Neural cell (in vitro differentiated cells): ENCODE results near the gene DENND4C. TPM values are rescaled to one million over a fixed set of nuclear protein-coding genes. Genes with fewer than 3 reads are reported as not detected.

Source experiments
- H2AFZ ChIP-seq: fragments of 200-600, 300-800 bp; sonication (generic), shearing (Covaris generic); 2 replicates; pipeline ENCODE4 v1.6.0; 2014; ENCODE audit warnings: low read depth, mild to moderate bottlenecking, antibody characterized with exemption, low read length, moderate library complexity
- H3F3A ChIP-seq: fragments of 200-600 bp; shearing (Covaris generic); 2 replicates; pipeline ENCODE4 v1.6.1; 2016; ENCODE audit warnings: mild to moderate bottlenecking, moderate library complexity, mixed read lengths, antibody characterized with exemption, low read length; ENCODE audit not compliant: insufficient read depth, poor library complexity, severe bottlenecking
- H3K27ac ChIP-seq: fragments of 200-600, 300-800 bp; sonication (generic), shearing (Covaris generic); 2 replicates; pipeline ENCODE4 v1.5.1; 2014; ENCODE audit warnings: mild to moderate bottlenecking, low read length, moderate library complexity
- H3K27me3 ChIP-seq: fragments of 300-800, 200-600 bp; sonication (generic), shearing (Covaris generic); 2 replicates; pipeline ENCODE4 v1.6.0; 2014; ENCODE audit warnings: mild to moderate bottlenecking, low read depth, low read length, moderate library complexity; ENCODE audit not compliant: insufficient read depth
- H3K36me3 ChIP-seq: fragments of 300-800, 200-600 bp; sonication (generic), shearing (Covaris generic); 2 replicates; pipeline ENCODE4 v1.5.1; 2014; ENCODE audit warnings: mild to moderate bottlenecking, antibody characterized with exemption, low read length, moderate library complexity; ENCODE audit not compliant: insufficient read depth
- H3K4me2 ChIP-seq: fragments of 300-800, 200-600 bp; sonication (generic), shearing (Covaris generic); 2 replicates; pipeline ENCODE4 v1.6.0; 2014; ENCODE audit warnings: mild to moderate bottlenecking, low read length
- H3K4me3 ChIP-seq: fragments of 300-800, 200-600 bp; sonication (generic), shearing (Covaris generic); 2 replicates; pipeline ENCODE4 v1.5.1; 2014; ENCODE audit warnings: mild to moderate bottlenecking, low read length, moderate library complexity
- H3K79me2 ChIP-seq: fragments of 200-600 bp; shearing (Covaris generic); replicated peaks from 2 replicates; pipeline ENCODE4 v1.6.0; 2014; ENCODE audit warnings: mild to moderate bottlenecking, low read length, moderate library complexity; ENCODE audit not compliant: insufficient read depth
- H3K9ac ChIP-seq: fragments of 300-800, 200-600 bp; sonication (generic), shearing (Covaris generic); 2 replicates; pipeline ENCODE4 v1.6.1; 2016; ENCODE audit warnings: mild to moderate bottlenecking, low read length, mixed read lengths
- H3K9me2 ChIP-seq: fragments of 200-600 bp; shearing (Covaris generic); 2 replicates; pipeline ENCODE4 v1.6.1; 2016; ENCODE audit warnings: mild to moderate bottlenecking, low read length, mixed read lengths; ENCODE audit not compliant: insufficient read depth
- H3K9me3 ChIP-seq: fragments of 200-600, 300-800 bp; sonication (generic), shearing (Covaris generic); 2 replicates; pipeline ENCODE4 v1.6.1; 2016; ENCODE audit warnings: mild to moderate bottlenecking, mixed run types, low read length, moderate library complexity, mixed read lengths
- H4K20me1 ChIP-seq: fragments of 200-600 bp; shearing (Covaris generic); 2 replicates; pipeline ENCODE4 v1.6.1; 2016; ENCODE audit warnings: mild to moderate bottlenecking, mixed run types; ENCODE audit not compliant: insufficient read depth
- EP300 ChIP-seq: fragments of 450-650 bp; conservative IDR thresholded peaks from 2 replicates; pipeline ENCODE4 v1.6.1; 2014; ENCODE audit warnings: antibody characterized with exemption, mild to moderate bottlenecking, moderate library complexity; ENCODE audit not compliant: poor library complexity, severe bottlenecking
- EZH2 ChIP-seq: fragments of 200-600, 300-800 bp; shearing (Covaris generic), sonication (generic); IDR thresholded peaks from 2 replicates; pipeline ENCODE4 v1.6.1; 2014; ENCODE audit warnings: antibody characterized with exemption, low read length, borderline replicate concordance, mild to moderate bottlenecking; ENCODE audit not compliant: insufficient read depth, poor library complexity, severe bottlenecking
- MXI1 ChIP-seq: fragments of 450-650 bp; conservative IDR thresholded peaks from 2 replicates; pipeline ENCODE4 v1.6.1; 2014; ENCODE audit warnings: antibody characterized with exemption, mild to moderate bottlenecking; ENCODE audit not compliant: poor library complexity, severe bottlenecking
- POLR2AphosphoS5 ChIP-seq: IDR thresholded peaks from 2 replicates; pipeline ENCODE4 v1.6.1; 2012
- SMC3 ChIP-seq: fragments of 450-650 bp; conservative IDR thresholded peaks from 2 replicates; pipeline ENCODE4 v1.6.1; 2014; ENCODE audit warnings: antibody characterized with exemption, mild to moderate bottlenecking, moderate library complexity; ENCODE audit not compliant: poor library complexity
- TAF1 ChIP-seq: IDR thresholded peaks from 2 replicates; pipeline ENCODE4 v1.6.1; 2012; ENCODE audit warnings: low read depth
- polyA plus RNA-seq: library from polyadenylated mRNA; depleted of rRNA; stranded (reverse); fragments of >200 nt; gene quantifications from 2 replicates; pipeline ENCODE4 v1.2.3, GENCODE V29; 2014
- TF ChIP-seq, protein P1 (sequence below): fragments of 450-650 bp; IDR thresholded peaks from 2 replicates; pipeline ENCODE4 v1.5.1; 2014; ENCODE audit warnings: antibody characterized with exemption, mild to moderate bottlenecking, moderate library complexity; ENCODE audit not compliant: poor library complexity, severe bottlenecking
- TF ChIP-seq, protein P2 (sequence below): IDR thresholded peaks from 2 replicates; pipeline ENCODE4 v1.6.1; 2012; ENCODE audit warnings: borderline replicate concordance

Gene DENND4C
- polyA plus RNA-seq, 1 donor from 2014 or later: 51.8 TPM

DNA sequence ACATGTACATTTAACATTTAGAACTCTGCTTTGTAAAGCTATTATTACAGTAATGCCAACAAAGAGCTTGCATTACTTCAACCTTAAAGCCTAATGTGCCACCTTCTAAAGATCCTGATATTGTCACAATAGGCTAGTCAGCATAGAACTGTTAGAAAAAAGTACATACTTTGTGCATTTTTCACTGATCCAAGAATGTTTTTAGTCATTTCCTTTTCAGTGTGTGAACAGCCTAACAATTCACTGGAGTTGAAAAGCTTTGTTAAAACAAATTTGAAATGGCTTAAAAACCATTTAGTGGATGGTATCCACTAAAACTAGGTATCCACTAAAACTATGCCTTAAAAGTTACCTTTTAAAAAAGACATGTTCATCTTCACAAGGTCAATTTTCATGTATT, 145.0 kb downstream of the DENND4C start:
- H3K79me2 ChIP-seq: peaks cover 14% of the 10 kb centered on the region
- no peak overlapping the region for H2AFZ ChIP-seq
- H3F3A ChIP-seq: no peaks in the 10 kb centered on the region
- TF ChIP-seq TAF1 (no peak), POLR2AphosphoS5 (no peak), EZH2 (no peak), EP300 (no peak)
- TF ChIP-seq, protein P1, sequence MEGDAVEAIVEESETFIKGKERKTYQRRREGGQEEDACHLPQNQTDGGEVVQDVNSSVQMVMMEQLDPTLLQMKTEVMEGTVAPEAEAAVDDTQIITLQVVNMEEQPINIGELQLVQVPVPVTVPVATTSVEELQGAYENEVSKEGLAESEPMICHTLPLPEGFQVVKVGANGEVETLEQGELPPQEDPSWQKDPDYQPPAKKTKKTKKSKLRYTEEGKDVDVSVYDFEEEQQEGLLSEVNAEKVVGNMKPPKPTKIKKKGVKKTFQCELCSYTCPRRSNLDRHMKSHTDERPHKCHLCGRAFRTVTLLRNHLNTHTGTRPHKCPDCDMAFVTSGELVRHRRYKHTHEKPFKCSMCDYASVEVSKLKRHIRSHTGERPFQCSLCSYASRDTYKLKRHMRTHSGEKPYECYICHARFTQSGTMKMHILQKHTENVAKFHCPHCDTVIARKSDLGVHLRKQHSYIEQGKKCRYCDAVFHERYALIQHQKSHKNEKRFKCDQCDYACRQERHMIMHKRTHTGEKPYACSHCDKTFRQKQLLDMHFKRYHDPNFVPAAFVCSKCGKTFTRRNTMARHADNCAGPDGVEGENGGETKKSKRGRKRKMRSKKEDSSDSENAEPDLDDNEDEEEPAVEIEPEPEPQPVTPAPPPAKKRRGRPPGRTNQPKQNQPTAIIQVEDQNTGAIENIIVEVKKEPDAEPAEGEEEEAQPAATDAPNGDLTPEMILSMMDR: no peak
- no peaks in the 10 kb centered on the region for H3K9me2 ChIP-seq
- H3K36me3 ChIP-seq: peaks cover 5% of the 10 kb centered on the region
- H3K4me2 ChIP-seq: no peak overlapping the region
- H3K27ac ChIP-seq: no peak overlapping the region
- no peaks in the 10 kb centered on the region for H3K9me3 ChIP-seq
- no peak overlapping the region for H3K4me3 ChIP-seq
- H3K27me3 ChIP-seq: no peaks in the 10 kb centered on the region
- no peak overlapping the region for H3K9ac ChIP-seq
- no peaks in the 10 kb centered on the region for H4K20me1 ChIP-seq

DNA sequence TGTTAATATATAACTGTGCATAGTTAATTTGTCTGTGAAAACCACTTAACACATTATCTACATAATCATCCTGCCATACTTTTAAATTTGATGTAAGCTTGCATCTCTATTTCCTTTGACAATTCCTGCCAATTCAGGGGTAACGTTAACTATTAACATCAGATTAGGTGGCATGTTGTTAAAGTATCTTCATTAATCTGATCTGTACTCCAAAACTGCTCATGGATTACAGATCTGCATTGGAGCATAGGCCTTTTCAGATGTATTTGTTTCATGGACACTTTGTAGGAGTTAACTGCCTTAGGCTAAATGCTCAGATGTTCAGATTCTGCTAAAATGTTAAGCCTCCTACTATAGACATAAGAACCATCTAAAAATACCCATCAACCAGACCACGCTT, 146.4 kb downstream of the DENND4C start:
- Histone ChIP-seq H4K20me1 (no peaks in the 10 kb centered on the region), H3K4me3 (no peak overlapping the region), H3K9me3 (no peaks in the 10 kb centered on the region), H3K9me2 (no peaks in the 10 kb centered on the region), H3K9ac (no peak overlapping the region), H2AFZ (no peak overlapping the region), H3K27ac (no peak overlapping the region), H3K27me3 (no peaks in the 10 kb centered on the region), H3K79me2 (peaks cover 14% of the 10 kb centered on the region), H3K4me2 (no peak overlapping the region), H3K36me3 (peaks cover 5% of the 10 kb centered on the region), H3F3A (peaks cover 6% of the 10 kb centered on the region)
- TF ChIP-seq MXI1 (no peak), SMC3 (no peak), POLR2AphosphoS5 (no peak), EP300 (no peak)
- TF ChIP-seq, protein P1: no peak
- TF ChIP-seq, protein P2, sequence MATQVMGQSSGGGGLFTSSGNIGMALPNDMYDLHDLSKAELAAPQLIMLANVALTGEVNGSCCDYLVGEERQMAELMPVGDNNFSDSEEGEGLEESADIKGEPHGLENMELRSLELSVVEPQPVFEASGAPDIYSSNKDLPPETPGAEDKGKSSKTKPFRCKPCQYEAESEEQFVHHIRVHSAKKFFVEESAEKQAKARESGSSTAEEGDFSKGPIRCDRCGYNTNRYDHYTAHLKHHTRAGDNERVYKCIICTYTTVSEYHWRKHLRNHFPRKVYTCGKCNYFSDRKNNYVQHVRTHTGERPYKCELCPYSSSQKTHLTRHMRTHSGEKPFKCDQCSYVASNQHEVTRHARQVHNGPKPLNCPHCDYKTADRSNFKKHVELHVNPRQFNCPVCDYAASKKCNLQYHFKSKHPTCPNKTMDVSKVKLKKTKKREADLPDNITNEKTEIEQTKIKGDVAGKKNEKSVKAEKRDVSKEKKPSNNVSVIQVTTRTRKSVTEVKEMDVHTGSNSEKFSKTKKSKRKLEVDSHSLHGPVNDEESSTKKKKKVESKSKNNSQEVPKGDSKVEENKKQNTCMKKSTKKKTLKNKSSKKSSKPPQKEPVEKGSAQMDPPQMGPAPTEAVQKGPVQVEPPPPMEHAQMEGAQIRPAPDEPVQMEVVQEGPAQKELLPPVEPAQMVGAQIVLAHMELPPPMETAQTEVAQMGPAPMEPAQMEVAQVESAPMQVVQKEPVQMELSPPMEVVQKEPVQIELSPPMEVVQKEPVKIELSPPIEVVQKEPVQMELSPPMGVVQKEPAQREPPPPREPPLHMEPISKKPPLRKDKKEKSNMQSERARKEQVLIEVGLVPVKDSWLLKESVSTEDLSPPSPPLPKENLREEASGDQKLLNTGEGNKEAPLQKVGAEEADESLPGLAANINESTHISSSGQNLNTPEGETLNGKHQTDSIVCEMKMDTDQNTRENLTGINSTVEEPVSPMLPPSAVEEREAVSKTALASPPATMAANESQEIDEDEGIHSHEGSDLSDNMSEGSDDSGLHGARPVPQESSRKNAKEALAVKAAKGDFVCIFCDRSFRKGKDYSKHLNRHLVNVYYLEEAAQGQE: no peak
